ENCODE results near the gene NXF1. TPM values are rescaled to one million over a fixed set of nuclear protein-coding genes. Genes with fewer than 3 reads are reported as not detected.

The NXF1 gene
- total and polyA plus RNA-seq, 2 of the 8 experiments (the other 6 are each of a cell fraction or from before 2014, with no cell fraction given) = 48.1 to 49.8 TPM

GRCh38 chr11:62801071-62801470 lies 4.2 kb downstream of the NXF1 start:
- Histone ChIP-seq H4K5ac (ENCODE audit: insufficient read length, low read depth, low read length) (no peak overlapping the region), H3K4me3 (ENCODE audit: extremely low read depth in 1 of 4, insufficient read depth in 2 of 4, low read depth in 3 of 4, low read length in 4 of 4) (no peak overlapping the region), H3K23me2 (ENCODE audit: low read depth, low read length) (peaks cover 4% of the 10 kb centered on the region; the same call in 1 of the 2 replicates), H3K27ac (ENCODE audit: low read depth, low read length) (no peak overlapping the region), H4K8ac (ENCODE audit: extremely low read depth, insufficient read depth, low read length) (no peak overlapping the region), H3K4me1 (replicated peaks in 1 of 4; ENCODE audit: control insufficient read depth in 3 of 4, insufficient read depth in 4 of 4, low read length in 3 of 4) (peaks cover 0 to 2% (median 0%) of the 10 kb centered on the region in 4 experiments; a peak in 1 of 7 replicates), H3K9ac (replicated peaks in 1 of 4; ENCODE audit: extremely low read depth in 1 of 4, low read depth in 3 of 4, low read length in 3 of 4) (no peak overlapping the region), H2BK20ac (ENCODE audit: low read length) (no peak overlapping the region), H3K4ac (replicated peaks; ENCODE audit: insufficient read length, low read depth, low read length) (no peak overlapping the region), H2AK5ac (ENCODE audit: low read depth, low read length) (no peak overlapping the region), H2BK5ac (ENCODE audit: low read depth, low read length) (no peak overlapping the region), H3K9me3 (ENCODE audit: insufficient read depth in 2 of 2, low read depth in 1 of 2, low read length in 1 of 2) (no peaks in the 10 kb centered on the region), H3K56ac (replicated peaks; ENCODE audit: insufficient read length, low read depth, low read length) (no peak overlapping the region), H3K4me2 (ENCODE audit: insufficient read depth in 1 of 2, low read depth in 2 of 2, low read length in 2 of 2) (no peak overlapping the region), H3K79me2 (ENCODE audit: control insufficient read depth in 1 of 2, insufficient read depth in 2 of 2, low read length in 2 of 2) (peaks cover 5 to 18% of the 10 kb centered on the region in 2 experiments; a peak in 3 of 4 replicates), H3K23ac (ENCODE audit: insufficient read length) (no peak overlapping the region), H4K91ac (replicated peaks; ENCODE audit: insufficient read length, low read length) (no peak overlapping the region), H2BK15ac (ENCODE audit: low read length) (no peak overlapping the region), H3K14ac (ENCODE audit: insufficient read length) (no peak overlapping the region), H2BK12ac (ENCODE audit: low read depth, low read length) (no peak overlapping the region), H3K79me1 (ENCODE audit: low read depth, low read length) (peaks cover 6% of the 10 kb centered on the region; the same call in 1 of the 2 replicates), H2BK120ac (replicated peaks; ENCODE audit: low read depth, low read length) (no peak overlapping the region), H3K18ac (ENCODE audit: extremely low read depth, low read length) (no peak overlapping the region), H2AFZ (ENCODE audit: low read length) (no peak overlapping the region), H3K36me3 (ENCODE audit: control insufficient read depth in 2 of 4, insufficient read depth in 4 of 4, low read length in 3 of 4) (peaks cover 29 to 61% (median 43%) of the 10 kb centered on the region in 4 experiments), H4K20me1 (replicated peaks in 1 of 2; ENCODE audit: control insufficient read depth in 1 of 2, insufficient read depth in 2 of 2, low read length in 2 of 2) (peaks cover 2 to 3% of the 10 kb centered on the region in 2 experiments), H3K27me3 (replicated peaks in 1 of 4; ENCODE audit: control insufficient read depth in 3 of 4, extremely low read depth in 1 of 4, insufficient read depth in 3 of 4, low read length in 3 of 4) (no peaks in the 10 kb centered on the region)
- CTCF ChIA-PET (ENCODE audit: partially characterized antibody) = interaction anchor here (0.7 to 3.8 kb wide), 4 partner anchors 11 to 188 kb away, joined by 3 to 15 read pairs (median 3); partner anchors contain the start of gene ROM1
- POLR2A ChIA-PET (ENCODE audit: partially characterized antibody) = interaction anchor here (0.7 to 10.0 kb wide), 21 partner anchors 10 to 136 kb away, joined by 3 to 251 read pairs (median 4); partner anchors contain the start of genes C11orf98, CSKMT, HNRNPUL2 and TMEM179B
- WGBS, 2 experiments (ENCODE audit: extremely low coverage in 1 of 2, insufficient coverage in 1 of 2, insufficient read length in 1 of 2, insufficient replicate concordance in 2 of 2, low coverage in 1 of 2, low lambda C conversion rate in 2 of 2, missing lambda C conversion rate in 1 of 2) = 93% methylated on average over 4 of the region's 4 CpGs; no CpG with 5 or more reads in 1 of the 2 experiments
- DNase-seq (ENCODE audit: low read depth in 1 of 2, low spot score in 2 of 2) (no peak), FAIRE-seq (no peak)
- TF ChIP-seq KDM1A (IDR thresholded peaks at IDR 0.05; ENCODE audit: borderline replicate concordance, low read length) (no peak), CHD2 (IDR thresholded peaks at IDR 0.05; ENCODE audit: low read length) (no peak), GABPA (IDR thresholded peaks at IDR 0.05; ENCODE audit: borderline replicate concordance, insufficient read depth, low read length) (no peak), BACH1 (IDR thresholded peaks at IDR 0.05; ENCODE audit: low read length) (no peak), GTF2F1 (IDR thresholded peaks at IDR 0.05; ENCODE audit: borderline replicate concordance, low read depth, low read length) (no peak), RFX5 (IDR thresholded peaks at IDR 0.05; ENCODE audit: borderline replicate concordance, low read depth, low read length) (no peak), RXRA (IDR thresholded peaks at IDR 0.05; ENCODE audit: insufficient read depth, low read depth, low read length) (no peak), JUN (IDR thresholded peaks at IDR 0.05; ENCODE audit: low read depth, low read length) (no peak)

All from H1 (cell line).